ENCODE results near the gene RFT1.

RFT1 gene

DNA sequence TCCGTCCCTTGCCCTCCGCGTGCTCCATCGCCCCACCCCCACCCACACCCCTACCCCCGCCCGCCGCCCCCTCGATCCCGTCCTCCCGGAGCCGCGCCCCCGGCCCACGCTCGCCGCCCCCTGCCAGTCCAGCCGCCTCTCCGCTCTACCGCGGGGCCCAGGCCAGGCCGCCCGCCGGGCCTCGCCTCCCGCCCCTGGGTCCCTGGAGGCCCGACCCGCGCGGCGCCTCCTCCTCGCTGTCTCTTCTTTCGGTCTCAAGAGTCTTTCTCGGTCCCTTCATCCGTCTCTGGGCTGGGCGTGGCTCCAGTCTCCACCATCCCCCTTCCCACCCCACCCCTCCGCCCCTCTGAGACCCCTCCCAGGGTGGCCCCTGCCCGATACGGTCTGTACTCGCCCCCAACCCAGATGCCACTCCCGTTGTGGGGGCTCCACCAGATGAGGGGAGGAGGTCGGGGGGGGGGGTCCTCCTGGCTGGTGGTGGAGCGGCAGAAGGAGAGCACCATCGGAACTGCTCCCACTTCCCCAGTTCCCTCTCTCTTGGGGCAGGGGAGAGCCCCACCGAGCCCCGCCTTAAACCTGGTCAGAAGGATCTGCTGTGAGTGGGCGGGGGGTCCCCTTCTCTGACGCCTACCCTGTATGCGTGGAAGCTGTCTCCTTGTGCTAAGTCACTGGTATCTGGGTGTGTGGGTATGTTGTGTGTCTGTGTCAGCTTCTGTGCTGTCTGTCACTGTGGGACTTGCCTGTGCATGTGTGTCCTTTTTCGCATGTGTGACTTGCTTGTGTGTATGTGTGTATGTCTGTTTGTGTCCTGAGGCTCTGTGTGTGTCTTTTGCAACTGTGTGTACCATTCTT, 31.8 kb upstream of the RFT1 start:
- Histone ChIP-seq H3K4me3 (replicated peaks; ENCODE audit: insufficient read depth, low read length) (peak overlapping the region; percentile 82), H3K27me3 (ENCODE audit: insufficient read depth, poor library complexity, severe bottlenecking) (no peaks in the 10 kb centered on the region), H3K27ac (replicated peaks) (peak overlapping the region; percentile 96)
- TF ChIP-seq, protein P1, sequence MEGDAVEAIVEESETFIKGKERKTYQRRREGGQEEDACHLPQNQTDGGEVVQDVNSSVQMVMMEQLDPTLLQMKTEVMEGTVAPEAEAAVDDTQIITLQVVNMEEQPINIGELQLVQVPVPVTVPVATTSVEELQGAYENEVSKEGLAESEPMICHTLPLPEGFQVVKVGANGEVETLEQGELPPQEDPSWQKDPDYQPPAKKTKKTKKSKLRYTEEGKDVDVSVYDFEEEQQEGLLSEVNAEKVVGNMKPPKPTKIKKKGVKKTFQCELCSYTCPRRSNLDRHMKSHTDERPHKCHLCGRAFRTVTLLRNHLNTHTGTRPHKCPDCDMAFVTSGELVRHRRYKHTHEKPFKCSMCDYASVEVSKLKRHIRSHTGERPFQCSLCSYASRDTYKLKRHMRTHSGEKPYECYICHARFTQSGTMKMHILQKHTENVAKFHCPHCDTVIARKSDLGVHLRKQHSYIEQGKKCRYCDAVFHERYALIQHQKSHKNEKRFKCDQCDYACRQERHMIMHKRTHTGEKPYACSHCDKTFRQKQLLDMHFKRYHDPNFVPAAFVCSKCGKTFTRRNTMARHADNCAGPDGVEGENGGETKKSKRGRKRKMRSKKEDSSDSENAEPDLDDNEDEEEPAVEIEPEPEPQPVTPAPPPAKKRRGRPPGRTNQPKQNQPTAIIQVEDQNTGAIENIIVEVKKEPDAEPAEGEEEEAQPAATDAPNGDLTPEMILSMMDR (IDR thresholded peaks at IDR 0.05; ENCODE audit: insufficient read depth, low read length), result no peak
- TF ChIP-seq SPI1 (IDR thresholded peaks at IDR 0.05; ENCODE audit: borderline replicate concordance, low read depth), result peak; percentile 88
- peak in 1 of 2 experiments; percentile 65 for DNase-seq (ENCODE audit: low read depth in 1 of 2, low spot score in 1 of 2)

DNA sequence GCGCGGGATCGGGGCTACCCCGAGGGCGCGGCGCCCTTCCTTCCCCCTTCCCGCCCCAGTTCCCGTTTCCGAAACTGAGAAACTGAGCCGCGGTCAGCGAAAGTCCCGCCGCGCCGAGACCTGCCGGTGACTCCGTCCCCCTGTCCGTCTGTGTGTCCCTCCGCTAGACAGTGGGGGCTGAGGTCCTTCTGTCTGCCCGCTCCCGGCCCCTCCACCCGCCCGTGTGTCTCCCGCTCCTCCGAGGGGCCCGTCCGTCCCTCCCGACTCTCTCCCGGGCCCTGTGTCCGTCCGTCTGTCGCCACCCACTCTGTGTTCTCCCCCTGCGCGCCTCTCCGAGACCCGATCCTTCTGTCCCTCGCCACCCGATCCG, 31.2 kb upstream of the RFT1 start:
- H3K27ac ChIP-seq (replicated peaks), result peak overlapping the region; percentile 96

DNA sequence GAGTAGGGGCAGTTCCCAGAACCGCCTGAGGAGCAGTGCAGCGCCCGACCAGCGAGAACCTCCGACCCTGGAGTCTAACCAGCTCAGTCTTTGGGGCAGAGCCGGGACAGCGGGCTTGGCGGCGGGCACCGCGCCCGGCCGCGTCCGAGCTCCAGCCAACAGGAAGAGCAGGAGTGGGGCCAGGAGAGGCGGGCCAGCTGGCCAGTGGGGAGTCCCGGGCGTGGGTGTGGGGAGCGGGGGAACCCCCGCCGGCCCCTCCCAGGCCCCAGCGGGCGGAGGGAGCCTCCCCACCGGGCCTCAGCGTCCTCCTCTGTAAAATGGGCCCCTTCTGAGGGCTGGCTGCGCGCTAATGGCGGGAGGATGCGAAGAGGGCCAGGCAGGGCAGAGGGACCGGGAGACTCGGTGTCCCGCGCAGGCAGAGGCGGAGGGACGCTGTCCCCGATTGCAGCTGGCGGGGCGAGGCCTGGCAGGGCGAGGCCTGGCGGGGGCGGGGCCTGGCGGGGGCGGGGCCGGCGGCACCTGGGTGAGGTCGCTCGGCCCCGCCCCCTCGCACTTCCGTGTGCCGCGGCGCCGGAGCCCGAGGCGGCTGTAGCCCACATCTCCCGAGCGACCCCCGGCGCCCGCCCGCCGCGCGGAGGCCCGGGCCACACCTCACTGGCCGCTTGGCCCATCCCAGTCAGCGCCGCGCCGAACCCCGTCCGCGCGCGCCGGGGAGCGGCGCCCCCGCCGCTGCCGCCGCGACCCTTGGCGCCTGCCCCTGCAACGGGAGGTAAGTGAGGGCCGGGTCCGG, 30.6 kb upstream of the RFT1 start, which contains the start of gene PRKCD:
PRKCD (plus strand) TSS at position 550 of the 790 bp plus-strand sequence. CDS start 17,214 bp downstream, outside the sequence.
- peak within 1 kb of the TSS; percentile 96 for H3K27ac ChIP-seq (replicated peaks)
- TF ChIP-seq, protein P2, sequence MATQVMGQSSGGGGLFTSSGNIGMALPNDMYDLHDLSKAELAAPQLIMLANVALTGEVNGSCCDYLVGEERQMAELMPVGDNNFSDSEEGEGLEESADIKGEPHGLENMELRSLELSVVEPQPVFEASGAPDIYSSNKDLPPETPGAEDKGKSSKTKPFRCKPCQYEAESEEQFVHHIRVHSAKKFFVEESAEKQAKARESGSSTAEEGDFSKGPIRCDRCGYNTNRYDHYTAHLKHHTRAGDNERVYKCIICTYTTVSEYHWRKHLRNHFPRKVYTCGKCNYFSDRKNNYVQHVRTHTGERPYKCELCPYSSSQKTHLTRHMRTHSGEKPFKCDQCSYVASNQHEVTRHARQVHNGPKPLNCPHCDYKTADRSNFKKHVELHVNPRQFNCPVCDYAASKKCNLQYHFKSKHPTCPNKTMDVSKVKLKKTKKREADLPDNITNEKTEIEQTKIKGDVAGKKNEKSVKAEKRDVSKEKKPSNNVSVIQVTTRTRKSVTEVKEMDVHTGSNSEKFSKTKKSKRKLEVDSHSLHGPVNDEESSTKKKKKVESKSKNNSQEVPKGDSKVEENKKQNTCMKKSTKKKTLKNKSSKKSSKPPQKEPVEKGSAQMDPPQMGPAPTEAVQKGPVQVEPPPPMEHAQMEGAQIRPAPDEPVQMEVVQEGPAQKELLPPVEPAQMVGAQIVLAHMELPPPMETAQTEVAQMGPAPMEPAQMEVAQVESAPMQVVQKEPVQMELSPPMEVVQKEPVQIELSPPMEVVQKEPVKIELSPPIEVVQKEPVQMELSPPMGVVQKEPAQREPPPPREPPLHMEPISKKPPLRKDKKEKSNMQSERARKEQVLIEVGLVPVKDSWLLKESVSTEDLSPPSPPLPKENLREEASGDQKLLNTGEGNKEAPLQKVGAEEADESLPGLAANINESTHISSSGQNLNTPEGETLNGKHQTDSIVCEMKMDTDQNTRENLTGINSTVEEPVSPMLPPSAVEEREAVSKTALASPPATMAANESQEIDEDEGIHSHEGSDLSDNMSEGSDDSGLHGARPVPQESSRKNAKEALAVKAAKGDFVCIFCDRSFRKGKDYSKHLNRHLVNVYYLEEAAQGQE (IDR thresholded peaks at IDR 0.05; ENCODE audit: insufficient replicate concordance, low read depth), result no peak
- TF ChIP-seq POLR2AphosphoS5 (IDR thresholded peaks at IDR 0.05; ENCODE audit: low read depth), result peak; percentile 44; the same call in 1 of the 2 replicates
- peak within 1 kb of the TSS; percentile 82 for H3K4me3 ChIP-seq (replicated peaks; ENCODE audit: insufficient read depth, low read length)
- H3K27me3 ChIP-seq (ENCODE audit: insufficient read depth, poor library complexity, severe bottlenecking), result no peaks in the 10 kb centered on the region
- DNase-seq (ENCODE audit: low read depth in 1 of 2, low spot score in 1 of 2), result peak in 1 of 2 experiments; percentile 84

More for the DNA sequence above, 31.2 kb upstream of the RFT1 start:
- Histone ChIP-seq H3K27me3 (ENCODE audit: insufficient read depth, poor library complexity, severe bottlenecking) (no peaks in the 10 kb centered on the region), H3K4me3 (replicated peaks; ENCODE audit: insufficient read depth, low read length) (peak overlapping the region; percentile 82)
- TF ChIP-seq GABPA (IDR thresholded peaks at IDR 0.05; ENCODE audit: low read depth) (no peak), SPI1 (IDR thresholded peaks at IDR 0.05; ENCODE audit: borderline replicate concordance, low read depth) (peak; percentile 58), POLR2AphosphoS5 (IDR thresholded peaks at IDR 0.05; ENCODE audit: low read depth) (0 out of 2 replicates have a peak, but pooled peaks have one; percentile 28)
- DNase-seq (ENCODE audit: low read depth in 1 of 2, low spot score in 1 of 2), result no peak

DNA sequence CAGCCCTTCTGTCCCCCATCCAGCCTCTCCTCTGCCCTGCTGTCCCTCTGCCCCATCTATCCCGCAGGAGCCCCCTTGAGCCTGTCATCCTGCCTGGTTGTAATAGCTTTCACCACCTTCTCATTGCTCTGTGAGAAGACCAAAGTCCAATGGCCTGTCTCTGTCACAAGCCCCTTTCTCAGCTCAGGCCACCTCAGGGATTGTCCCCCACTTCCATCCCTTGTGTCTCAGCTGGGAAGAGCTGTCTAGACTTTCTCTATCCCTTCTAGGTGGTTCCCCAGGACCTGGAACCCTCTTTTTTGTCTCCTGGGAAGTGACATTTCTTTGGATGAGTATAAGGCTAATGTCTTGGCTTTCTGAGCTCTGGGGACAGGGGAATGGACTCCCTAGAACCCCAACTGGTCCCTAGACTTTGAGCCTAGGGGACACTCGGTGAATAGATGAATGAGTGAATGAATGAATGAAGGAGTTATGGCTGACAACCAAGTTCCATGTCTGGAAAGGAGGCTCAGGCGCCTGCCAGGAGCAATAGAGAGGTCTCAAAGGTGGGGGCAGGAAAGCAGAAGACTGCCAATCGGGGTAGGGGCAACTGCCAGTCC, 29.9 kb upstream of the RFT1 start:
- no peak for DNase-seq (ENCODE audit: low read depth in 1 of 2, low spot score in 1 of 2)
- TF ChIP-seq GABPA (IDR thresholded peaks at IDR 0.05; ENCODE audit: low read depth) (no peak), POLR2AphosphoS5 (IDR thresholded peaks at IDR 0.05; ENCODE audit: low read depth) (no peak), SPI1 (IDR thresholded peaks at IDR 0.05; ENCODE audit: borderline replicate concordance, low read depth) (no peak)
- TF ChIP-seq, protein P2 (IDR thresholded peaks at IDR 0.05; ENCODE audit: insufficient replicate concordance, low read depth), result no peak
- TF ChIP-seq, protein P1 (IDR thresholded peaks at IDR 0.05; ENCODE audit: insufficient read depth, low read length), result no peak
- no peaks in the 10 kb centered on the region for H3K27me3 ChIP-seq (ENCODE audit: insufficient read depth, poor library complexity, severe bottlenecking)
- H3K4me3 ChIP-seq (replicated peaks; ENCODE audit: insufficient read depth, low read length), result peak overlapping the region; percentile 82
- peak overlapping the region; percentile 77 for H3K27ac ChIP-seq (replicated peaks)

Measured in HL-60 (cell line).